HCT116 (cell line): ENCODE results near the gene TOGARAM1. TPM values are rescaled to one million over a fixed set of nuclear protein-coding genes. Genes with fewer than 3 reads are reported as not detected.

Experiments
- ATAC-seq: fragments of 200-7000 bp; cut with Tn5 transposase; 2 replicates; pipeline ENCODE4 v1.9.1; 2020; ENCODE audit warnings: mild to moderate bottlenecking, moderate library complexity
- BruUV-seq: library from RNA; stranded (reverse); fragments of 400-500 nt; replicated peaks from 2 replicates; lab custom pipeline; 2021; lab: Mats Ljungman, UMichigan
- CTCF ChIA-PET: fragments of 300-600 bp; sonication (Branson Sonifier 250); formaldehyde crosslinking; loops from one replicate; lab custom pipeline; 2021; ENCODE audit warnings: antibody characterized with exemption; lab: Charles Lee
- POLR2A ChIA-PET: fragments of 300-600, 350-600 bp; sonication (Branson Sonifier 250); formaldehyde crosslinking; loops from one replicate; lab custom pipeline; 2021; ENCODE audit warnings: antibody characterized with exemption; lab: Charles Lee
- RAD21 ChIA-PET, 2 experiments: fragments of 300-600 bp; sonication (Branson Sonifier 250); formaldehyde crosslinking; loops; one replicate each; lab custom pipeline; 2023; ENCODE audit warnings: low total read pairs in 2 of 2; ENCODE audit not compliant: uncharacterized antibody in 2 of 2, unreplicated experiment in 2 of 2, low non-redundant PET in 1 of 2; lab: Charles Lee
- DNase-seq: peaks from one replicate; pipeline ENCODE4 v3.0.0-alpha.2; 2010; ENCODE audit warnings: low read depth, low spot score
- H2AFZ ChIP-seq: fragments of 200-600 bp; shearing (Covaris generic), sonication (generic); 2 replicates; pipeline ENCODE4 v1.6.1; 2017; ENCODE audit warnings: low read depth, mixed run types, mixed read lengths, antibody characterized with exemption, low read length; ENCODE audit not compliant: poor library complexity, severe bottlenecking
- H3K27ac ChIP-seq: 2 replicates; pipeline ENCODE4 v1.5.1; 2012; ENCODE audit warnings: low read depth, low read length
- H3K27me3 ChIP-seq: fragments of 200-600 bp; sonication (generic); 2 replicates; pipeline ENCODE4 v1.6.1; 2016; ENCODE audit warnings: mixed run types, low read length, mixed read lengths; ENCODE audit not compliant: insufficient read depth
- H3K36me3 ChIP-seq, 2 experiments: fragments of 200-500 bp in 1 of 2; fragments of 200-600 bp in 1 of 2; sonication (Bioruptor generic) in 1 of 2; sonication (generic) in 1 of 2; 2 replicates each; pipeline versions ENCODE4 v1.5.1 to v1.6.1; 2014 to 2016; ENCODE audit warnings: low read length in 2 of 2, inconsistent platforms in 1 of 2, mixed read lengths in 1 of 2, mixed run types in 1 of 2; ENCODE audit not compliant: insufficient read depth in 2 of 2, control insufficient read depth in 1 of 2
- H3K4me1 ChIP-seq, 2 experiments: fragments of 200-600 bp in 1 of 2; sonication (generic) in 1 of 2; 2 replicates each; pipeline versions ENCODE4 v1.5.1 to v1.6.1; 2012 to 2017; ENCODE audit warnings: low read length in 2 of 2, inconsistent platforms in 1 of 2, mild to moderate bottlenecking in 1 of 2, mixed read lengths in 1 of 2, mixed run types in 1 of 2, moderate library complexity in 1 of 2; ENCODE audit not compliant: insufficient read depth in 2 of 2, control insufficient read depth in 1 of 2
- H3K4me2 ChIP-seq: fragments of 200-600 bp; sonication (generic); 2 replicates; pipeline ENCODE4 v1.6.1; 2017; ENCODE audit warnings: mixed run types, low read length, mixed read lengths
- H3K4me3 ChIP-seq, 2 experiments: fragments of 200-600 bp in 1 of 2; sonication (generic) in 1 of 2; replicated peaks in 1 of 2; 2 replicates each; pipeline ENCODE4 v1.5.1; 2011 to 2016; ENCODE audit warnings: low read length in 2 of 2, control low read depth in 1 of 2, low read depth in 1 of 2, mild to moderate bottlenecking in 1 of 2, mixed read lengths in 1 of 2, mixed run types in 1 of 2
- H3K79me2 ChIP-seq: fragments of 200-600 bp; sonication (generic); 2 replicates; pipeline ENCODE4 v1.6.1; 2017; ENCODE audit warnings: mild to moderate bottlenecking, mixed run types, low read length, moderate library complexity, mixed read lengths; ENCODE audit not compliant: insufficient read depth
- H3K9ac ChIP-seq: fragments of 200-600 bp; sonication (generic); 2 replicates; pipeline ENCODE4 v1.6.1; 2016; ENCODE audit warnings: low read length, mixed read lengths
- H3K9me2 ChIP-seq: fragments of 200-600 bp; sonication (generic), shearing (Covaris generic); 2 replicates; pipeline ENCODE4 v1.6.1; 2017; ENCODE audit warnings: mixed run types, mild to moderate bottlenecking, moderate library complexity; ENCODE audit not compliant: insufficient read depth
- H3K9me3 ChIP-seq, 2 experiments: fragments of 200-500 bp in 1 of 2; fragments of 200-600 bp in 1 of 2; sonication (Bioruptor generic) in 1 of 2; sonication (generic) in 1 of 2; 2 replicates each; pipeline ENCODE4 v1.6.1; 2014 to 2017; ENCODE audit warnings: low read length in 2 of 2, mixed read lengths in 2 of 2, inconsistent platforms in 1 of 2, low read depth in 1 of 2, mild to moderate bottlenecking in 1 of 2, mixed run types in 1 of 2, moderate library complexity in 1 of 2; ENCODE audit not compliant: control insufficient read depth in 1 of 2, insufficient read depth in 1 of 2
- H4K20me1 ChIP-seq: fragments of 200-600 bp; sonication (generic), shearing (Covaris generic); 2 replicates; pipeline ENCODE4 v1.6.1; 2017; ENCODE audit warnings: mixed run types, mild to moderate bottlenecking, moderate library complexity; ENCODE audit not compliant: insufficient read depth
- CEBPB ChIP-seq: IDR thresholded peaks from 2 replicates; pipeline ENCODE4 v1.6.1; 2012; ENCODE audit warnings: low read depth
- ELF1 ChIP-seq: IDR thresholded peaks from 2 replicates; pipeline ENCODE4 v1.6.1; 2012; ENCODE audit warnings: low read depth, borderline replicate concordance
- EZH2 ChIP-seq: fragments of 200-600 bp; sonication (generic); IDR thresholded peaks from 2 replicates; pipeline ENCODE4 v1.6.1; 2017; ENCODE audit warnings: antibody characterized with exemption, mixed run types
- EZH2phosphoT487 ChIP-seq: fragments of 200-600 bp; IDR thresholded peaks from 2 replicates; pipeline ENCODE4 v1.6.1; 2018; ENCODE audit warnings: antibody characterized with exemption, borderline replicate concordance
- POLR2A ChIP-seq: IDR thresholded peaks from 2 replicates; pipeline ENCODE4 v1.7.0; 2011; ENCODE audit warnings: borderline replicate concordance; ENCODE audit not compliant: insufficient read depth, insufficient read length; ENCODE audit errors: extremely low read depth
- POLR2AphosphoS5 ChIP-seq: IDR thresholded peaks from 2 replicates; pipeline ENCODE4 v1.6.1; 2011; ENCODE audit warnings: mild to moderate bottlenecking, low read depth, low read length, moderate library complexity
- RAD21 ChIP-seq: IDR thresholded peaks from 2 replicates; pipeline ENCODE4 v1.6.1; 2012; ENCODE audit warnings: low read depth, mild to moderate bottlenecking
- SP1 ChIP-seq: IDR thresholded peaks from 2 replicates; pipeline ENCODE4 v1.6.1; 2012; ENCODE audit warnings: low read depth
- TCF7L2 ChIP-seq: IDR thresholded peaks from 2 replicates; pipeline ENCODE4 v1.7.0; 2011; ENCODE audit warnings: borderline replicate concordance, inconsistent platforms; ENCODE audit not compliant: insufficient read depth, insufficient read length; ENCODE audit errors: extremely low read depth
- YY1 ChIP-seq: IDR thresholded peaks from 2 replicates; pipeline ENCODE4 v1.6.1; 2011; ENCODE audit warnings: low read length, low read depth, moderate library complexity, mild to moderate bottlenecking; ENCODE audit not compliant: insufficient replicate concordance; ENCODE audit errors: extremely low read depth
- ZFX ChIP-seq: fragments of 450-650 bp; IDR thresholded peaks from 2 replicates; pipeline ENCODE4 v1.6.1; 2017
- ZNF274 ChIP-seq: fragments of 200-500 bp; sonication (Bioruptor generic); IDR thresholded peaks from 2 replicates; pipeline ENCODE4 v1.6.1; 2014; ENCODE audit warnings: mild to moderate bottlenecking, low read depth, low read length, inconsistent platforms
- intact Hi-C: fragments of 100-400 bp; cut with micrococcal nuclease; formaldehyde crosslinking; loops from 2 replicates; pipeline ENCODE4 v1.10.0; 2022
- total RNA-seq: library from RNA; stranded (reverse); gene quantifications from one replicate; pipeline ENCODE4 v1.2.1, GENCODE V29; 2021; ENCODE audit not compliant: unreplicated experiment
- TF ChIP-seq, protein P1 (sequence below): IDR thresholded peaks from 2 replicates; pipeline ENCODE4 v1.6.1; 2012
- TF ChIP-seq, protein P2 (sequence below): IDR thresholded peaks from 2 replicates; pipeline ENCODE4 v1.6.1; 2012

The TOGARAM1 gene
- total RNA-seq, 1 experiment from 2014 or later = 1.9 TPM

DNA sequence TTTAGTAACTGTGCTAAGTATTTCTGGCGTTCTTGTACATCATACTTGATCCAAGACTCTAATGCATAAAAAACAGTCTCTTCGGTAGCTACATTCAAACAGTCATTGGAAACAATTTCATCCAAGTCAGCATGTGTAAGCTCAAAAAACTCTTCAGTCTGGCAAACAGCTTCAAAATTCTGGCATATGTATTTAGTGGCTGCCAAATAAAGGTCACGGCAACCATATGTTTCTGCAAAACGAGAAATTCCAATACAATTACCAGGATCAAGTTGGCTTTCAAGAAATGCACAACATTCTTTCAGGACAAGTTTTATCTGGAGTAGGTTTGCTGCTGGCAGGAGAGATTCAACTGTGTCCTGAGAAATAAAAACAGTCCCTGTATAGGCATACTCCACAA lies 16.7 kb upstream of the TOGARAM1 start:
- Histone ChIP-seq H3K4me3 (no peak overlapping the region), H3K4me1 (no peaks in the 10 kb centered on the region), H3K9me2 (no peaks in the 10 kb centered on the region), H3K27ac (no peak overlapping the region), H4K20me1 (no peaks in the 10 kb centered on the region), H3K79me2 (peaks cover 30% of the 10 kb centered on the region), H3K9ac (no peak overlapping the region), H3K4me2 (no peak overlapping the region), H3K36me3 (peaks cover 0 to 15% of the 10 kb centered on the region in 2 experiments; a peak in 2 of 4 replicates), H3K27me3 (no peaks in the 10 kb centered on the region), H2AFZ (no peak overlapping the region), H3K9me3 (no peaks in the 10 kb centered on the region)
- TSS peak; percentile 19 for BruUV-seq
- POLR2A ChIA-PET = no interaction called here
- no peak for ATAC-seq
- RAD21 ChIA-PET = no interaction called here
- CTCF ChIA-PET = no interaction called here
- TF ChIP-seq, protein P1, sequence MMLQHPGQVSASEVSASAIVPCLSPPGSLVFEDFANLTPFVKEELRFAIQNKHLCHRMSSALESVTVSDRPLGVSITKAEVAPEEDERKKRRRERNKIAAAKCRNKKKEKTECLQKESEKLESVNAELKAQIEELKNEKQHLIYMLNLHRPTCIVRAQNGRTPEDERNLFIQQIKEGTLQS = no peak
- TF ChIP-seq ZNF274 = no peak
- TF ChIP-seq EZH2phosphoT487 = no peak
- intact Hi-C loops = no loop called here
- DNase-seq = no peak

DNA sequence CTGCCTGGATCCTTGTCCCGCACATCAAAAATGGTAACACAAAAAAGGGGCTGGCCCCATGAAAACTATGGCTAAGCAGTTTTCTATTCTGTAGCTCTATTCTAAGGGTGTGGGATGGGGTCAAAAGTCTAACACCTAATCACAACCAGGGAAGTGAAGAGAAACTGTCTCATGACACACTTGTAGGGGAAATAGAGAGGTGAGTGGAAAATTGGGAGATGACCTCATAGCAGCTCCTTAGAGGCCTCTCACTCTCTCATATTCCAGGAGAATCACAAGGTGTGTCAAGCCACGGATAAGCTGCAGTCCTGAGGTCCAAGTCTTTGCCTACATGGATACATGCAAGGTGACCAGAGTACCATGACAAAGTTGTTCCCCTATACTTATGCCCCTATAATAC lies 10.9 kb upstream of the TOGARAM1 start:
- POLR2A ChIA-PET = interaction anchor here (1.5 kb wide), 1 partner anchor 11 kb away, joined by 3 read pairs; the partner anchor contains the start of genes KLHL28 and TOGARAM1
- Histone ChIP-seq H3K9me3 (no peaks in the 10 kb centered on the region), H3K36me3 (no peaks in the 10 kb centered on the region), H4K20me1 (no peaks in the 10 kb centered on the region; the same call in 1 of the 2 replicates), H3K4me2 (no peak overlapping the region), H3K27me3 (no peaks in the 10 kb centered on the region), H2AFZ (no peak overlapping the region), H3K4me1 (no peaks in the 10 kb centered on the region), H3K9me2 (no peaks in the 10 kb centered on the region), H3K27ac (no peak overlapping the region)
- no peak for ATAC-seq
- TF ChIP-seq YY1 (no peak), RAD21 (no peak), POLR2A (no peak), EZH2phosphoT487 (no peak), EZH2 (no peak), POLR2AphosphoS5 (no peak), TCF7L2 (no peak), ELF1 (no peak), SP1 (no peak), CEBPB (no peak), ZFX (no peak)
- TF ChIP-seq, protein P1 = no peak
- TF ChIP-seq, protein P2, sequence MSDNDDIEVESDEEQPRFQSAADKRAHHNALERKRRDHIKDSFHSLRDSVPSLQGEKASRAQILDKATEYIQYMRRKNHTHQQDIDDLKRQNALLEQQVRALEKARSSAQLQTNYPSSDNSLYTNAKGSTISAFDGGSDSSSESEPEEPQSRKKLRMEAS = no peak
- TF ChIP-seq, all 23 proteins: peak for 0
- no peak for DNase-seq
- Histone ChIP-seq H3K4me3 (no peak overlapping the region), H3K79me2 (peaks cover 81% of the 10 kb centered on the region), H3K9ac (no peak overlapping the region)
- intact Hi-C loops = no loop called here
- no TSS peak for BruUV-seq
- ChIA-PET CTCF (no interaction called here), RAD21 (no interaction called here)
